ENCODE data around the gene RNPC3.

GRCh38 chr1:103489935-103490334 is 35.6 kb upstream of the RNPC3 start:
- TF ChIP-seq CTCF (tag by site-specific recombination; IDR thresholded peaks at IDR 0.05) (no peak), ZNF394 (tag by site-specific recombination; IDR thresholded peaks at IDR 0.05; ENCODE audit: borderline replicate concordance) (no peak)

Data from HEK293 (cell line).